PFSK-1 (cell line): ENCODE results near the gene HSD17B4.

Experiments used
- POLR2AphosphoS5 ChIP-seq: IDR thresholded peaks from 2 replicates; pipeline ENCODE4 v1.6.1; 2012; ENCODE audit warnings: low read depth, mild to moderate bottlenecking, control low read depth, low read length, moderate library complexity
- TAF1 ChIP-seq: IDR thresholded peaks from 2 replicates; pipeline ENCODE4 v1.6.1; 2012; ENCODE audit warnings: low read length, control low read depth, borderline replicate concordance; ENCODE audit not compliant: insufficient read depth

DNA sequence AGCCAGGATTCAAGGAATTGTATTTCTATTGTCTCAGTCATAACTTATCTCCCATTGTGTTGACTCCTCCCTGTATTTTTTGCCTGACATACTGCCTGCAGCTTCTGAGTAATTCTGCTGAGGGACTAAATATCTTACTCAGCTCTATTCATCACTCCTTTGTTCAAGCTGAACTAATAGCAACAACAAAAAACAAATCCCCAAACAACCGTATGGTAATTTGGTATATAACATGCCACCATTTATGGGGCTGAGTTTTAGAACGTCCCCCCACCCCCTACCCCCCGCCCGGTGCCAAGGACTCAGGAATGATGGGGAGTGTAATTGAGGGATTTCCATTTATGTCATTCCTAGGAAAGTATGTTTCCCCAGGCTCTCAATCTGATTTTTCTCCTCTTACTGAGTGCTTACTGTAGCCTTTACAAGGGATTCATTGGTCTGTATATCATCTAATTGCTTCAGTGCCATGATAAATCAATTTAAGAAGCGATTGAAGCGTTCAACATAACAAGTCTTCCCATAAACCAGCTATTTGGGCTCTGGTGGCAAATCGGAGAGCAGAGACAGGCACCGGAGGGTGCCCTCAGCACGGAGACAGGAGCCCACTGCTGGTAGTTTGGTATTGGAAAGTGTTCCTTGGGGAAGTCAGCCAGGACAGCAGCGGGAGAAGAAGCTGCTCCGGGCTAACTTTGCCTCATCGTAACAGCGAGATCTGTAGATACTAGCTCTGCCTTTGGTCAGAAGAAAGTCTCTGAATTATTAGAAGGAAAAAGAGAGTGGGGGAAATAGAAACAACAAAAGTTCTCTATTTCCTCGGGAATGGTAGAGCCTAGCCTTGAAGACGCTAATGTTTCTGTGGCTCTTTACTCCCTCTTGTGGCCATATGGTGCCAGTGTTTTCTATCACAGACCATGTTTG lies 40.7 kb upstream of the HSD17B4 start:
- TF ChIP-seq POLR2AphosphoS5 (no peak), TAF1 (no peak)
